ENCODE measurements around the gene ABRACL. TPM values are rescaled to one million over a fixed set of nuclear protein-coding genes. Genes with fewer than 3 reads are reported as not detected.

The ABRACL gene
- total RNA-seq = 39.2 and 43.4 TPM in 2 replicates

DNA sequence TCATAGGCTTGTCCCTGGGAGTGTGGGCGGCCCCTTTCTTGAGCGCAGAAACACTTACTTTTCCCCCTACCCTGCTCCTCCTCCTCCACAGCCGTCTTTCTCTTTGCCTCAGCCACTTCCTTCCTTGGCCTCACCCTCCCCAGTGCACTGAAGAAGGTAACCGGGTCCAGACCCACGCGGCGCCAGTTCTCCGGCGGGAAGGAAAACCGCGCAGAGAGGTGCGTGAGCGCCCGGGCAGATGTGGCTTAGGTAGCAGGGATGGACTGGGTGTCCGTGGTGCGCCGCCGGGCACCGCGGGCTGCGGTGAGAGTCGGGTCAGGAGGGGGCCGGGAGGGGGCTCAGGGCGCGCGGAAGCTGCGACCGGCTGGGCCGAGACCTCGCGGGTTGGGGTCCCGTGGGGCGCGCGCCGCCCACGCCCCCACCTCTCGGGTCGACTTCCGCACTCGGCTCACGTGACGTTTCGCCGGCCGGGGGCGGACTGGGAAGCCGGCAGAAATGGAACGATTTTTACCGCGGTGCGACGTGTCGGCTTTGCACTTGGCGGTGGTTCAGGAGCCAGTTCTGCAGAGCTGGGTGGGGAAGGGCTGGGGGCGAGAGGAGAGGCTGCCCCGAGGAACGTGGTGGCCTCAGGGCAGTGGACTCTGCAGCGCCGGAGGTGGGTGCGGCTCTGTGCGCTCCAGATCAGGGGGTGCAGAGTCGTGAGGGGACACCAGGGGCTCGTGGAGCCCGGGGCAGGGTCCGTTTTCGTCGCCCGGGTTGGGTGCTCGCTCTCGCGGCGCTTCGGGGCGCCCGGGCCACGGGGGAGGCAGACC lies at the start of gene ABRACL:
Gene ABRACL, plus strand, starts transcription at position 88 of the 812 bp plus-strand sequence. CDS start 5,416 bp downstream, outside the sequence.
- DNase-seq (ENCODE audit: low read depth) (no peak), FAIRE-seq (no peak)
- TF ChIP-seq, protein P1, sequence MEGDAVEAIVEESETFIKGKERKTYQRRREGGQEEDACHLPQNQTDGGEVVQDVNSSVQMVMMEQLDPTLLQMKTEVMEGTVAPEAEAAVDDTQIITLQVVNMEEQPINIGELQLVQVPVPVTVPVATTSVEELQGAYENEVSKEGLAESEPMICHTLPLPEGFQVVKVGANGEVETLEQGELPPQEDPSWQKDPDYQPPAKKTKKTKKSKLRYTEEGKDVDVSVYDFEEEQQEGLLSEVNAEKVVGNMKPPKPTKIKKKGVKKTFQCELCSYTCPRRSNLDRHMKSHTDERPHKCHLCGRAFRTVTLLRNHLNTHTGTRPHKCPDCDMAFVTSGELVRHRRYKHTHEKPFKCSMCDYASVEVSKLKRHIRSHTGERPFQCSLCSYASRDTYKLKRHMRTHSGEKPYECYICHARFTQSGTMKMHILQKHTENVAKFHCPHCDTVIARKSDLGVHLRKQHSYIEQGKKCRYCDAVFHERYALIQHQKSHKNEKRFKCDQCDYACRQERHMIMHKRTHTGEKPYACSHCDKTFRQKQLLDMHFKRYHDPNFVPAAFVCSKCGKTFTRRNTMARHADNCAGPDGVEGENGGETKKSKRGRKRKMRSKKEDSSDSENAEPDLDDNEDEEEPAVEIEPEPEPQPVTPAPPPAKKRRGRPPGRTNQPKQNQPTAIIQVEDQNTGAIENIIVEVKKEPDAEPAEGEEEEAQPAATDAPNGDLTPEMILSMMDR (IDR thresholded peaks at IDR 0.05; ENCODE audit: insufficient read depth, low read length, severe bottlenecking) = no peak
- Histone ChIP-seq H3K4me3 (ENCODE audit: low read depth, low read length) (peak within 1 kb of the TSS; percentile 95), H3K36me3 (ENCODE audit: control insufficient read depth, insufficient read depth, low read length) (no peaks in the 10 kb centered on the region), H3K27me3 (ENCODE audit: control insufficient read depth, insufficient read depth, low read length) (no peaks in the 10 kb centered on the region)

GRCh38 chr6:138979365-138979764 lies 49.2 kb upstream of the ABRACL start:
- H3K36me3 ChIP-seq (ENCODE audit: control insufficient read depth, insufficient read depth, low read length) = no peaks in the 10 kb centered on the region
- H3K4me3 ChIP-seq (ENCODE audit: low read depth, low read length) = no peak overlapping the region
- no peaks in the 10 kb centered on the region for H3K27me3 ChIP-seq (ENCODE audit: control insufficient read depth, insufficient read depth, low read length)
- FAIRE-seq = no peak
- TF ChIP-seq, protein P1 (IDR thresholded peaks at IDR 0.05; ENCODE audit: insufficient read depth, low read length, severe bottlenecking) = no peak
- DNase-seq (ENCODE audit: low read depth) = peak; percentile 49

GRCh38 chr6:138979813-138980668 lies 48.5 kb upstream of the ABRACL start:
- TF ChIP-seq, protein P1 (IDR thresholded peaks at IDR 0.05; ENCODE audit: insufficient read depth, low read length, severe bottlenecking) = no peak
- FAIRE-seq = no peak
- Histone ChIP-seq H3K36me3 (ENCODE audit: control insufficient read depth, insufficient read depth, low read length) (no peaks in the 10 kb centered on the region), H3K4me3 (ENCODE audit: low read depth, low read length) (no peak overlapping the region), H3K27me3 (ENCODE audit: control insufficient read depth, insufficient read depth, low read length) (no peaks in the 10 kb centered on the region)
- no peak for DNase-seq (ENCODE audit: low read depth)

- H3K4me3 ChIP-seq (ENCODE audit: low read depth, low read length) = no peak overlapping the region
- no peak for FAIRE-seq
- H3K36me3 ChIP-seq (ENCODE audit: control insufficient read depth, insufficient read depth, low read length) = no peaks in the 10 kb centered on the region
- no peak for DNase-seq (ENCODE audit: low read depth)
- TF ChIP-seq, protein P1 (IDR thresholded peaks at IDR 0.05; ENCODE audit: insufficient read depth, low read length, severe bottlenecking) = no peak
- H3K27me3 ChIP-seq (ENCODE audit: control insufficient read depth, insufficient read depth, low read length) = no peaks in the 10 kb centered on the region
These were observed 47.1 kb upstream of the ABRACL start for GRCh38 chr6:138981416-138981815.

DNA sequence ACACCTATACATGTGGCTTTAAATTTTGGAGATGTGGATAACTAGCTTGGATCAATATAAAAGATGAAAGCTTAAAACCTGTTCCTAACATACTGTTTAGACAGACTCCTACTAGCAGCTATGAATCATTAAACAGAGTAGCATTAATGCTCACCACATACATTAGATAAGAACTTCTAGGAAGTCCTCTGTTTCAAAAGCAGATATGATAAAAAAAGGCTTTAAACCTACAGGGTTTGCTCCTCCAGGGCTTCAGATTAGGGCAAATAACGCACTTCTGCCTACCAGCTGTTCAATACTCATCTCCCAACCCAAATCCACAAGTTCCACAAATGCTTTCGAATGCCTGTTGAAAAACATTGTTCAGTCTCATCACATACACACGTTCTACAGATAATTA lies 42.0 kb upstream of the ABRACL start:
- TF ChIP-seq, protein P1 (IDR thresholded peaks at IDR 0.05; ENCODE audit: insufficient read depth, low read length, severe bottlenecking) = no peak
- FAIRE-seq (no peak), DNase-seq (ENCODE audit: low read depth) (peak; percentile 70)
- no peaks in the 10 kb centered on the region for H3K27me3 ChIP-seq (ENCODE audit: control insufficient read depth, insufficient read depth, low read length)
- peak overlapping the region; percentile 82 for H3K4me3 ChIP-seq (ENCODE audit: low read depth, low read length)
- no peaks in the 10 kb centered on the region for H3K36me3 ChIP-seq (ENCODE audit: control insufficient read depth, insufficient read depth, low read length)

All from bronchial epithelial cell (primary cell).